GM18499 (cell line): ENCODE measurements around the gene HID1.
"Not testable (repeated sequence)": the region's sequence is repeated elsewhere in the genome, so short reads cannot be mapped to it uniquely, and the experiment has no call there.

ENCODE experiments used
- ATAC-seq: cut with Tn5 transposase; IDR thresholded peaks from one replicate; pipeline ENCODE4 v1.9.1; 2021; ENCODE audit warnings: moderate number of reproducible peaks; ENCODE audit not compliant: insufficient read depth, unreplicated experiment

Gene HID1

DNA sequence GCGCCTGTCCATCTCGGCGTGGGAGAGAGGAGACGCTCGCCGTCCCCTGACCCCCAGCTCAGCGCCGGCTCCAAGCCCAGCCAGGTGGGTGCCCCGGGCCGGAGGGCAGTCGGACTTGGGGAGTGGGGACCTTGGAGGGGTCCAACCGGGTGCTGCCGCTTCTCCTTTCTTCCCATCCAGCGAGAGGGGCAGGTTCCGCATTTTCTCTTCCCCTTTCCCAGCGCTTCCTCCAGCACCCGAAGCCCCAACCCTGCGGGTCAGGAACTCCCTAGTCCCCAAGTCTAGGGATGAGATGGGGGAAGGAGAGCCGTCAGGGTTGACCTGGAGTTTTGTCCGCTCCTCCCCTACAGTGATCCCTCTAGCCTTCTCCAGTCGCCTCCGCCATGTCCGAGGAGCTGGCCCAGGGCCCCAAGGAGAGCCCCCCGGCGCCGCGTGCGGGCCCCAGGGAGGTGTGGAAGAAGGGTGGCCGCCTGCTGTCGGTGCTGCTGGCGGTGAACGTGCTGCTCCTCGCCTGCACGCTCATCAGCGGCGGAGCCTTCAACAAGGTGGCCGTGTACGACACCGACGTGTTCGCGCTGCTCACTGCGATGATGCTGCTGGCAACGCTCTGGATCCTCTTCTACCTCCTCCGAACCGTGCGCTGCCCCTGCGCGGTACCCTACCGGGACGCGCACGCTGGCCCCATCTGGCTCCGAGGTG is 48.2 kb downstream of the HID1 start, which contains the start of gene OTOP2:
Gene OTOP2, plus strand, starts transcription at position 24 of the 699 bp plus-strand sequence. Its CDS starts 360 bp downstream, at position 384.
- no peak for ATAC-seq

DNA sequence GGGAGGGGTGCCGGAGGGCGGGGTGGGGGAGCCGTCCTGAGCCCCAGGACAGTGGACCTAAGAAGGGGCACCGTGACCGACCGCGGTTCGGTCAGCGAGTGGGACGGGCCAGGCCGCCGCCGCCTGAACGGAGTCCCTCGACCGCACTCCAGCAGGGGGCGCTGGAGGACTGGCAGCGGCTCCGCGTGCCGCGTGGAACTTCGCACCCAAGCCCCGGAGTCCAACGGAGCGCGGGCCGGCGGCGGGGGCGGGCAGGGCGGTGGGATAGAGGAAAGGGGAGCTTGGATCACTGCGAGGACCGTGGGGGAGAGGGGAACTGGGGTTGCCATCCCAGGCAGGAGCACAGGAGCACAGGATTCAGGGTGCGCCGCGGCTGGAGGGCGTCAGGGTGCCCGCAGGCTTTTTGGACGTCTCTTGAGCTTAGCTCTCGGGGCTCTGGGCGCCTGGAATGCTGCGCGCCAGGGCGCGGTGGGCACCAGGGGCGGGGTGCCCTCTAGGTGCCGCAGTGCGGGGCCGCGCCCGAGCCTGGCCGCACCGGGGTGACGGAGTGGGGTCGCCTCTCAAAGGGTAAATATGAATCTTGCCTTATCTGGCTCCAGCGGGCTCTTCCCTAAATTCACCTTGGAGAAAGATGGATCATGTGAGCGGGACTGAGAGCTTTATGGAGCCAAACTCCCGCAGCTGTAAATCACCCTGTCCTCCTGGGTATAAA is 48.9 kb downstream of the HID1 start:
- no peak for ATAC-seq

DNA sequence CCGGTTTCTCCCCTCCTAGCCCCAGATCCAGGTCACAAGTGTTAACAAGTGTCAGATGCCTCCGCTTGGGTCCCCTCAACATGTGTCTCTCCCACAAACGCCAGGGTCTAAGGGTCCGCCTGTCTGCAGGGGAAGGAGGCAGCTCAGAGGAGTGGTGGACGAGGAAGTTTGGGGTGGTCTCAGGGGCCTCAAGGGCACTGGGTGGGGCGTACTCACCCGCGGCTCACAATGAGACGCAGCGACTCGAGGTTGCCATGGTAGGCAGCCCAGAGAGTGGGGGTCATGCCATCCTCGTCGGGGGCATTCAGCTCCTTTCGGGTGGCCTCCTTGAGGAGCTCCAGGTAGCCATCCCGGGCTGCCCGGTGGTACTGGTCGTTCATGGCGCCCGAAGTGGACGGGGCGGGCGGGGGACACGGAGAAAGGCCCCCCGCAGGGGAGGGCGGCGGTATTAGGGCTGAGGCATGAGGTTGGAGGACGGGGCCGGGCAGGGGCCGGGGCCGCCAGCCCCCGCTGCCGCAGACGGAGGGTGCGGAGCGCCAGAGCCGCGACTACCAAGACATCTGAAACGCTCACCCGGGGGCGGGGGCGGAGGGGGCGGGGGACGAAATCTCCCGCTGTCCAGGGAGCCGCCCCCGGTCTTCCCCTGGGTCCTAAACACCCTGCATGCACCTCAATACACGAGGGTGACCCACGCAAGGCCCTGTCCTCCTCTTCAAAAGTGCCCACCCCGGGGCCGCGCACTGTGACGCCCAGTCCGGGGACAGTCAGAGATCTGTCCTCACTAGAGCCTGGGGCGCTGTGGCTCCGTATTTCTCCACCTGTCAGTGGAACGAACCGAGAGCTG is 49.6 kb downstream of the HID1 start, which contains the start of gene USH1G:
Gene USH1G, minus strand, starts transcription at position 562 of the 844 bp plus-strand sequence. Its CDS starts 182 bp downstream, at position 380.
- ATAC-seq: no peak

DNA sequence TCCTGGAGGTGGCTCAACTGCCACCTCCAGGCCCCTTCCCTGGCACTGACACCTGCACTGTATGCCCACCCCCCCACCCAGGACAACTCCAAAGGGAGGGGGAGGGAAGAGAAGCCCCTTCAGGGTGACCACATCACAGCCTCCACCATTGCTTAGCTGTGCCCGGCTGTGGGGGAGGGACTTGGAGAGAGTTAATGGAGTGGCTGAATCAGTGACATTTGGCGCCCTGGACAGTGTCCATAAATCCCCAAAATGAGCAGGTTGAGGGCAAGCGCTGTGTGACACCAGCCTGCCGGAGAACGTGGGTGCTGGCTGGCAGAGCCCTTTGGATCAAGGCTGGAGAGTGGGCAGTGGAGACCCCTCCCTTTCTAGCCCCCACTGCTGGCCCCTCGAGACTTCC is 50.4 kb downstream of the HID1 start:
- no peak for ATAC-seq

DNA sequence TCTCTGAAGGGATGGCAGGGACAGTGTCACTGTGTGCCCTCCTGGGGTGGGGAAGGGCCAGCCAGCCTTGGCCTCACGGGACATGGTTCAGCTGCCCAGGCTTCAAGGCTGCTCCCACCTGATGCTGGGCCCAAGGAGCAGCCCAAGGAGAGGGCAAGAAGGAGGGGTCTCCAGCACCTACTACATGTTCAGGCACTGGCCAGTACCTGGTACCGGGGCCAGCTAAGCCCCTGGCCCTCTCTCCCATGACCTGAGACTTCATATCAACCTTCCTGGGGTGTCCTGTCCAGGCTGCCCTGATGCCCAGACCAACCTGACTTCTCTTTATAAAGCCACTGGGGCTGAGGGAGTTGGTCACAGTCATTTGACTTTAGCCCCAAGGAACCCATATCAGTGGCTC is 50.8 kb downstream of the HID1 start:
- no peak for ATAC-seq

DNA sequence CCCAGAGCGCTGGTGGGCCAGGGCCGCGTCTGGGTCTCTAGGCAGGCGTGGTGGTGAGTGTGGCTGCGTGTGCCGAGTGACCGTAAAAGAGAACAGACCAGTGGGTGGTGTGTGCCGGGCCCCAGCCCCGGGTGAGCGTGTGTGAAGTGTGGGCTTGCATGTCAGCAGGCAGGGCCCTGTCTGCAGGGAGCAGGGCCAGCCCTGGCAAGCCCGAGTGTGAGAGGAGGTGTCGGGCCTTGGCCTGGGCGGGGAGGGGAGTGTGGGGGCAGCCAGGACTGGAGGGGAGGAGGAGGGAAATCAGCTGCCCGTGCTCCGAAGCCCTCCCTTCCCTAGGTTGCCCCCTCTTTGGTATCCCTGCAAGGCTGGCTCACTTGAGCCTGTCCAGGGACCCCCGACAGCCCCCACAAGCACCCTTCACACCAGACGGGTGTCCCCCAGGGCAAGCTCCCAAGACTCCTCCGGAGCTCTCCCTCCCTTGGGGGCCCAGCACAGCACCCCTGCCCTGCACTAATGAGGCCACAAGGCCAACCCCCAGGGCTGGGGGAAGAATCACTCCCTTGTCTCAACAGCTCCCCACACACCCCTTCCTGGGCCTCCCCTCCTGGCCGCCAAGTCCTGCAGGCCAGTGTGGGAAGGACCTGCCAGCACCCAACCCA is 51.4 kb downstream of the HID1 start:
- ATAC-seq: no peak

DNA sequence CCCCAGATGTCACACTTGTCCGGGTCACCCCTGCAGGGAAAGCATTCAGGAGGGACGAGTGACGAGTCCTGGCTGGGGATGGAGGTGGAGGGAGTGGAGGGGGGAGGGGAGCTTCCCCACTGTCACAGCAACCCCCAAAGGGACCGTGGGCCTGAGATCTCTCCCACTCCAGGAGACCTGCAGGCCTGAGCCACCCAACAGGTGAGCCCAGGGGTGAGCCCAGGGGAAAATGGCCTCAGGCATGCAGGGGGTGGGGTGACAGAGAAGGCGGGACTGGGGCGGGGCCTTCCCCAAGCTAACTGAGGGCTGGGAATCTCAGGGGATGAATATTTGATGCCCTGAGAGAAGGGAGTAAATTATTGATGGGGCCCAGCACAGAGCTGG is 51.9 kb downstream of the HID1 start:
- ATAC-seq: no peak

DNA sequence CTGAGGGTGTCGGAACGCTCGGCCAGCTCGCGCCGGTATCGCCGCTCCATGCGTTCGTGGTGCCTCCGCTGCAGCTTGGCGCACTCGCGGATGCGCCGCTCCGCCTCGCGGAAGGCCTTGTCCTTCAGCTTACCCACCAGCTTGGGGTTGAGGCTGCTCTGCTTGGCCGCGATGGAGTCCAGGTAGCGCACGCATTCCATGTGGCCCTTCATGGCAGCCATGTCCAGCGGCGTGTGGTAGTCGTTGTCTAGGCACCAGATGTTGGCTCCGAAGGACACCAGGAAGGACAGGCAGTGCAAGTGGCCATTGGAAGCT is 52.3 kb downstream of the HID1 start:
- ATAC-seq: no peak

DNA sequence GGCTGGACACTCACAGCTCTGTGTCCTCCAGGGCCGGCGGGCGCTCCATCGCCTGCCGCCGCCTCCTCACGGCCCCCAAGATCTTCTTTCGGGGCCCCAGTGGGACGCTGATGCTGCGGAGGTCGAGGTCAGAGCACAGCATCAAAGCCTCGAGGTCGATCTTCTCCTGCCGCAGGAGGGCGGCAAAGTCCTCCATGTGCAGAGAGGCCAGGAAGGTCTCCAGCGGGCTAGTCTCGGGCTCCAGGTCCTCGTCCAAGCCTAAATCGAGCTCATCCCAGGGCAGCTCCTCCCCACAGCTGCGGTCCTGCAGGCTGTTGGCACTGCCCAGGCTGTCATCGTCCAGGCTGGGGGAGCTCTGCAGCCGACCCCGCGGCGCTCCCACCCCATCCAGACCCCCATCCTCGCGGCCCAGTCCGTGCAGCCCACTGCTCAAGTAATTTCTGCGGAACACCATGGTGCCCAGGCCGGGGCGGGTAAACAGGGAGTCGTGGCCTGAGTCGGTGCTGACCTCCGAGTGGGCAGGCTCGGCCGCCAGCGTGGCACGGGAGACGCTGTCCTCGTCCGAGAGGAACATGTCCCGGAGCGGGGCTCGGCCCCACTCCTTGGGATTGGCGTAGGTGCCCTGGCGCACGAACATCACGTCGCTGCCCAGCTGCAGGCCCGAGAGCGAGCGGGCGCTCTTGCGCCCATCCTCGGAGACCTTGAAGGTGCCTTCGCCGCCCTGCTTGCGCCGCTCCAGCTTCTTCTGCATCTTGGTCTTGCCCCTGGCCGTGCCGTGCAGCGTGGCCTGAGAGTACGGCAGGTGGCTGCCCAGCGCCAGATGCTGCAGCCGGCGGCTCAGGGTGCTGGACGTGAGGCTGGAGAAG is 52.9 kb downstream of the HID1 start:
- ATAC-seq: no peak

DNA sequence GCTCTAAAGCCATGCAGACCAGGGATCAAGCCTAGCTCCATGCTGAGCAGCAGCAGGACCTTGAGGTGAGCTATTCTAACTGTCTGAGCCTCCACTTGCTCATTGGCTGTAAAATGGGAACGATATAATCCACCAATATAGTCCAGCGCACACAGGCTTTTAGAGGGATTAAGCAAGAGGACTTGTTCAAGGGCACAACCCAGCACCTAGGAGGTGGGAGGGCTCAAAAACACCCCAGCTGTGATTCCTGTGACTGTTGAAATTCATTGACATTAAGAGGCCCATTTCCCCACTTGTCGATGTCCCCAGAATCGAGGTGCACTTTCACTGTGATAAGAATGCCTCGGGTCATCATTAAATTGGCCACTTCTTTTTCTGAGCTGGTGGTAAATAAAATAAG is 53.7 kb downstream of the HID1 start:
- ATAC-seq: no peak

DNA sequence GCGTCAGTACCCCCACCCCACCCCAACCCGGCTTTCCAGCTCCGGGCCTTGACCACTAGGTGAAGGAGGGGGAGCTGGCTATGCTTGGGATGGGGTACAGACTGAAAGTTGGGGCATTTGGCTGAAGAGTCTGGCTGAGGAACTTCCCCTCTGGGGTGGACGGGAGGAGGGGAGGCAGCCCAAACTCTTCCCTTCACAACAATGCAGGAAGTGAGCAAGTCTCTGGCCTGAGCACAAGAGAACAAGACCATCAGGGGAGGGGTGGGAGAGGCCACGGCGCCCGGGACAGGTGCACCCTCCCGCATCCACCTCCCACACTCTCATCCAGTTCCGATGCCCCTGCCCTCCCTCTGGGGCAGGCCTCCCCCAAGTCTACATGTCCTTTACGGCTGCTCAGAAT is 55.1 kb downstream of the HID1 start:
- ATAC-seq: no peak

DNA sequence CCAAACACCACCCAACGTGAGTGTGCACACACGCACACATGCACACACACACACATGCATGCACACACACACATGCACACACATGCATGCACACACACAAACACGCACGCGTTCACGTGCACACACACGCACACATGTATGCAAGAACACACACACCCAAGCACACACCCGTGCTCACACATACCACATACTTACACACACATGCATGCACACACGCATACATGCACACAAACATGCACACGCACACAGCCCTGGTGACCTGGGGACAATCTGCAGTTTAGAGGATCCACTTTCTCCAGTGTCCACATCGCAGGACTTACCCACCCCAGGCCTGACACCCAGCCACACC is 55.7 kb downstream of the HID1 start:
- no peak for ATAC-seq

DNA sequence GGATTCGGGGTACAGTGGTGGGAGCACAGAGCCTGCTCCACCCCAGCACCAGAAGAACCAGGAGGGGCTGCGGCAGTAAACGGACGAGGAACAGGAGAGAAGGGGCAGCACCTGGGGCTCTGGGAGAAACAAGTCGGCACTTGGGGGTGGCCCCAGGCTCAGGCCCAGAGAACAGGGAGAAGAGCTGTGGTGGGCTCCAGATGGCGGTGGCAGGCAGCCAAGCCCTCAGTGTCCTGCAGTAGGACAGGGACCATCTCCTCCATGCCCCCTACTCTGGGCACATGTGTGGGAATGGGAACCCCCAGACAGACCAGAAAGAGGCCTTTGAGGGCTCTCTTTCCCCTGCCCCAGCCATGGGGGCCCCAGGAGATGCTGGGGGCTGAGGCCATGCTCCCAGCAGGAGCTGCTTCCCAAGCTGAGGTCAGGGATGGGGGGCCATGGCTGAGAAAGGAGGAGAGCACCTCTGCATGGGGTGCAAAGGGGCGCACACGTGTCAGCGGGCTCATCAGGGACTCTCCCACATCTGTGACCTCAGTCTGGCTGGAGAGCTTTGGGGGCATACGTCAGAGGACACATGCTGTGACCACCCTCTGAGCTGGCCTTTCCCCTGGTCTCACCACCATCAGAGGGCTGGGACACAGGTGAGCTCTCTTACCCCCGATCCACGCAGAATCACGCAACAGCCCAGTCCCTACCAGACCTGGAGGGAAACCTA is 56.3 kb downstream of the HID1 start:
- ATAC-seq: no peak

DNA sequence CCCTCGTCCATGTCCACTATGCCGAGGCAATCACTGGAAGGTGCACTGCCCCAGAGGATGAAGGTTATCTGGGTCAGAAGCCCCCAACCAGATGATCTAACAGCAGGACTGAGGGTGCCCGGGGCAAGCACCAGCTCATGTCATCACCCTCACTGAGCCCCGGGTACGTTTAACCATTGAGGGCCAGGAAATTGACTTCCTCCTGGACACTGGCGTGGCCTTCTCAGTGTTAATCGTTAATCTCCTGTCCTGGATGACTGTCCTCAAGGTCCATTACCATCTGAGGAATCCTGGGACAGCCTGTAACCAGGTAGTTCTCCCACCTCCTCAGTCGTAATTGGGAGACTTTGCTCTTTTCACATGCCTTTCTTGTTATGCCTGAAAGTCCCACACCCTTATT is 61.1 kb downstream of the HID1 start:
- ATAC-seq: not testable (repeated sequence)

DNA sequence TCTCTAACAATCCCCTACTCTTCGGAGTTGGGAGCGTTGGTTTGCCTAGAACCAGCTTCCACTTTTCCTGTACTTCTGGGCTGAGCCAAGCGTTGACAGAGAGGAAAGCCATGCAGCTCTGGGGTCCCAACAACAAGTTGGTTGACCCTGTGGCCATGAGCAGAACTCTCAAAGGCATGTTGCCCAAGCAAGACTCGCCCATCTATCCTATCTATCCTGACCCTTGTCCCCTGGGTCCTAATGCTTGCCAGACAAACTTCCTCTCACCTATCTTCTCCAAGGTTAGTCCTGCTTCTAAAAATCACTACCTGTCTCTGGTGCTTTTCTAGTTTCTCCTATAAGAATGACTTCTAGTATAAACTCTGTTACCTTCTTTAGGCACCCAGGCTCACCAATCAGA is 63.5 kb downstream of the HID1 start:
- not testable (repeated sequence) for ATAC-seq

DNA sequence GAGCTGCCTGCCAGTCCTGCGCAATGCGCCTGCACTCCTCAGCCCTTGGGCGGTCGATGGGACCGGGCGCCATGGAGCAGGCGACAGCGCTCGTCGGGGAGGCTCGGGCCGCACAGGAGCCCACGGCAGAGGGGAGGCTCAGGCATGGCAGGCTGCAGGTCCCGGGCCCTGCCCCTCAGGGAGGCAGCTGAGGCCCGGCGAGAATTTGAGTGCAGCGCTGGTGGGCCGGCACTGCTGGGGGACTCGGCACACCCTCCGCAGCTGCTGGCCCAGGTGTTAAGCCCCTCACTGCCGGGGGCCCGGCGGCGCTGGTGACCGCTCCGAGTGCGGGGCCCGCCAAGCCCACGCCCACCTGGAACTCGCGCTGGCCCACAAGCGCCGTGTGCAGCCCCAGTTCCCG is 65.5 kb downstream of the HID1 start:
- ATAC-seq: no peak

DNA sequence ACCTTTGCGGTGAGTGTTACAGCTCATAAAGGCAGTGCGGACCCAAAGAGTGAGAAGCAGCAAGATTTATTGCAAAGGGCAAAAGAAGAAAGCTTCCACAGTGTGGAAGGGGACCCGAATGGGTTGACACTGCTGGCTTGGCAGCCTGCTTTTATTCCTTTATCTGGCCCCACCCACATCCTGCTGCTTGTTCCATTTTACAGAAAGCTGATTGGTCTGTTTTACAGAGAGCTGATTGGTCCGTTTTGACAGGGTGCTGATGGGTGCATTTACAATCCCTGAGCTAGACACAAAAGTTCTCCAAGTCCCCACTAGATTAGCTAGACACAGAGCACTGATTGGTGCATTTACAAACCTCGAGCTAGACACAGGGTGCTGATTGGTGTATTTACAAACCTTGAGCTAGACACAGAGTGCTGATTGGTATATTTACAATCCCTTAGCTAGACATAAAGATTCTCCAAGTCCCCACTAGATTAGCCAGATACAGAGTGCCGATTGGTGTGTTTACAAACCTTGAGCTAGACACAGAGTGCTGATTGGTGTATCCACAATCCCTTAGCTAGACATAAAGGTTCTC is 66.3 kb downstream of the HID1 start:
- not testable (repeated sequence) for ATAC-seq

DNA sequence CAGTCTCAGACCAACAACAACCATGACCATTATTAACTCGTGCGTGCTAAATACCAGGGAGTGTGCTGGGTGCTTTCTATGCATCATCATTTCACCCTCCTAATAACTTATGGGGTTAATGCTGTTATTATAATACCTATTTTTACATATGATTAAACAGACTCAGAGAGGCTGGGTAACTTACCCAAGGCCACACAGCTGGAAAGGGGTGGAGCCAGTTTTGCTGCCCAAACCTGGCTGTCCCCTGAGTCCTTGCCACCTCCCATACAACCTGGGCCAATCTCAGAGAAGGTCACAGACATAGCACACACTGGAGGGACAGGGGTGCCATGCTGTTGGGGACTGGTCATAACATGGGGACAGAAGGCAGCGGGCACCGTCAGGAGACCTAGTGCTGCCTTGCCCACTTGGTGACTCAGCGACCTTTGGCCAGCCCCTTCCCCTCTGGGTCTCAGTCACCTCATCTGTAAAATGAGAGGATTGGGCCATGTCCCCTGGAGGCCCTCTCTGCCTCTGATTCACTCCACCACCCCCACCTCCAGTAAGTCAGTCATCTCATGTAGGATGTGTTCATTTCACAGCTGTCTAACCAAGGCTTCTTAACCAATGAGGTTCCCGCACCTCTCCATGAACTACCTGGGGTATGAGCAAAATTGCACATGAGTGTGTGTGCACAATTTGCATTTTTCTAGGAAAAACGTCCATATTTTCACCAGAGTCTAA is 67.7 kb downstream of the HID1 start:
- ATAC-seq: no peak
